Effector memory CD4-positive, alpha-beta T cell (primary cell): ENCODE measurements around the gene BABAM2.
A peak's percentile ranks its signal among the peaks of the same experiment; 100 is the strongest.
"Not testable (repeated sequence)": the region's sequence is repeated elsewhere in the genome, so short reads cannot be mapped to it uniquely, and the experiment has no call there.

Experiments
- DNase-seq, 3 donors: peaks; one replicate each; pipeline ENCODE4 v3.0.0-alpha.2; 2020
- H3K27ac ChIP-seq: 2 replicates; pipeline ENCODE4 v1.7.0; 2013; ENCODE audit warnings: mild to moderate bottlenecking, low read length, moderate library complexity; ENCODE audit not compliant: insufficient read depth, poor library complexity, severe bottlenecking
- H3K27me3 ChIP-seq: replicated peaks from 2 replicates; pipeline ENCODE4 v1.7.0; 2013; ENCODE audit warnings: mild to moderate bottlenecking, low read length; ENCODE audit not compliant: insufficient read depth, control insufficient read depth, poor library complexity, severe bottlenecking
- H3K36me3 ChIP-seq: 2 replicates; pipeline ENCODE4 v1.7.0; 2013; ENCODE audit warnings: mild to moderate bottlenecking, low read length, moderate library complexity; ENCODE audit not compliant: control insufficient read depth, insufficient read depth
- H3K4me1 ChIP-seq: 2 replicates; pipeline ENCODE4 v1.7.0; 2013; ENCODE audit warnings: low read length, mild to moderate bottlenecking; ENCODE audit not compliant: control insufficient read depth, insufficient read depth, poor library complexity, severe bottlenecking
- H3K4me3 ChIP-seq: 2 replicates; pipeline ENCODE4 v1.7.0; 2013; ENCODE audit warnings: low read length, low read depth, mild to moderate bottlenecking; ENCODE audit not compliant: insufficient read depth, poor library complexity, severe bottlenecking
- H3K9me3 ChIP-seq: 2 replicates; pipeline ENCODE4 v1.7.0; 2013; ENCODE audit warnings: mild to moderate bottlenecking, low read length, moderate library complexity; ENCODE audit not compliant: control insufficient read depth

The BABAM2 gene

GRCh38 chr2:28247734-28248133 lies 357.2 kb downstream of the BABAM2 start:
- H3K27ac ChIP-seq = no peak overlapping the region
- no peak overlapping the region for H3K4me3 ChIP-seq
- no peaks in the 10 kb centered on the region for H3K9me3 ChIP-seq
- no peaks in the 10 kb centered on the region for H3K36me3 ChIP-seq
- DNase-seq = no peak
- no peaks in the 10 kb centered on the region for H3K27me3 ChIP-seq
- H3K4me1 ChIP-seq = peaks cover 10% of the 10 kb centered on the region

- Histone ChIP-seq H3K36me3 (no peaks in the 10 kb centered on the region), H3K27ac (no peak overlapping the region), H3K4me1 (peaks cover 10% of the 10 kb centered on the region), H3K27me3 (no peaks in the 10 kb centered on the region), H3K4me3 (no peak overlapping the region), H3K9me3 (no peaks in the 10 kb centered on the region)
- no peak for DNase-seq
Observed at GRCh38 chr2:28248511-28248910, 358.0 kb downstream of the BABAM2 start.

GRCh38 chr2:28250006-28250405 lies 359.5 kb downstream of the BABAM2 start:
- Histone ChIP-seq H3K27me3 (no peaks in the 10 kb centered on the region), H3K4me1 (peaks cover 10% of the 10 kb centered on the region), H3K4me3 (no peak overlapping the region), H3K36me3 (no peaks in the 10 kb centered on the region), H3K9me3 (no peaks in the 10 kb centered on the region), H3K27ac (no peak overlapping the region)
- DNase-seq = no peak

GRCh38 chr2:28251337-28251736 lies 360.8 kb downstream of the BABAM2 start:
- Histone ChIP-seq H3K4me1 (peaks cover 10% of the 10 kb centered on the region), H3K27me3 (no peaks in the 10 kb centered on the region), H3K36me3 (no peaks in the 10 kb centered on the region), H3K9me3 (no peaks in the 10 kb centered on the region), H3K4me3 (no peak overlapping the region), H3K27ac (peak overlapping the region; percentile 35)
- DNase-seq = peak in 1 of 3 donors; percentile 8

- H3K9me3 ChIP-seq = no peaks in the 10 kb centered on the region
- no peaks in the 10 kb centered on the region for H3K27me3 ChIP-seq
- peak overlapping the region; percentile 26 for H3K4me3 ChIP-seq
- H3K4me1 ChIP-seq = peaks cover 10% of the 10 kb centered on the region
- H3K27ac ChIP-seq = no peak overlapping the region
- H3K36me3 ChIP-seq = no peaks in the 10 kb centered on the region
- DNase-seq = no peak
Observed at GRCh38 chr2:28252311-28252710, 361.8 kb downstream of the BABAM2 start.

- Histone ChIP-seq H3K27ac (no peak overlapping the region), H3K9me3 (no peaks in the 10 kb centered on the region), H3K4me3 (no peak overlapping the region), H3K4me1 (peaks cover 10% of the 10 kb centered on the region), H3K27me3 (no peaks in the 10 kb centered on the region), H3K36me3 (no peaks in the 10 kb centered on the region)
- DNase-seq = no peak
Observed at GRCh38 chr2:28253543-28253942, 363.0 kb downstream of the BABAM2 start.

GRCh38 chr2:28255231-28255630 lies 364.7 kb downstream of the BABAM2 start:
- not testable (repeated sequence) for DNase-seq

GRCh38 chr2:28257182-28257581 lies 366.7 kb downstream of the BABAM2 start:
- DNase-seq = no peak
- Histone ChIP-seq H3K36me3 (no peaks in the 10 kb centered on the region), H3K4me1 (peaks cover 5% of the 10 kb centered on the region), H3K9me3 (no peaks in the 10 kb centered on the region), H3K27me3 (no peaks in the 10 kb centered on the region), H3K4me3 (no peak overlapping the region), H3K27ac (no peak overlapping the region)

More at GRCh38 chr2:28255231-28255630, 364.7 kb downstream of the BABAM2 start:
- H3K27ac ChIP-seq, H3K36me3 ChIP-seq, H3K27me3 ChIP-seq, H3K4me3 ChIP-seq, H3K9me3 ChIP-seq: not testable (repeated sequence)
- peaks cover 10% of the 10 kb centered on the region for H3K4me1 ChIP-seq

- H3K27me3 ChIP-seq, DNase-seq, H3K27ac ChIP-seq, H3K9me3 ChIP-seq, H3K4me1 ChIP-seq, H3K4me3 ChIP-seq, H3K36me3 ChIP-seq: not testable (repeated sequence)
Observed at GRCh38 chr2:28259226-28259625, 368.7 kb downstream of the BABAM2 start.

- H3K4me1 ChIP-seq = no peaks in the 10 kb centered on the region
- DNase-seq = no peak
- no peaks in the 10 kb centered on the region for H3K9me3 ChIP-seq
- H3K36me3 ChIP-seq = no peaks in the 10 kb centered on the region
- no peak overlapping the region for H3K27ac ChIP-seq
- H3K4me3 ChIP-seq = no peak overlapping the region
- H3K27me3 ChIP-seq = no peaks in the 10 kb centered on the region
Observed at GRCh38 chr2:28263690-28264089, 373.2 kb downstream of the BABAM2 start.

- Histone ChIP-seq H3K27me3 (no peaks in the 10 kb centered on the region), H3K4me1 (no peaks in the 10 kb centered on the region), H3K4me3 (no peak overlapping the region), H3K9me3 (no peaks in the 10 kb centered on the region), H3K36me3 (no peaks in the 10 kb centered on the region), H3K27ac (no peak overlapping the region)
- no peak for DNase-seq
Observed at GRCh38 chr2:28267282-28267681, 376.8 kb downstream of the BABAM2 start.
